ENCODE results near the gene RELT.

DNA sequence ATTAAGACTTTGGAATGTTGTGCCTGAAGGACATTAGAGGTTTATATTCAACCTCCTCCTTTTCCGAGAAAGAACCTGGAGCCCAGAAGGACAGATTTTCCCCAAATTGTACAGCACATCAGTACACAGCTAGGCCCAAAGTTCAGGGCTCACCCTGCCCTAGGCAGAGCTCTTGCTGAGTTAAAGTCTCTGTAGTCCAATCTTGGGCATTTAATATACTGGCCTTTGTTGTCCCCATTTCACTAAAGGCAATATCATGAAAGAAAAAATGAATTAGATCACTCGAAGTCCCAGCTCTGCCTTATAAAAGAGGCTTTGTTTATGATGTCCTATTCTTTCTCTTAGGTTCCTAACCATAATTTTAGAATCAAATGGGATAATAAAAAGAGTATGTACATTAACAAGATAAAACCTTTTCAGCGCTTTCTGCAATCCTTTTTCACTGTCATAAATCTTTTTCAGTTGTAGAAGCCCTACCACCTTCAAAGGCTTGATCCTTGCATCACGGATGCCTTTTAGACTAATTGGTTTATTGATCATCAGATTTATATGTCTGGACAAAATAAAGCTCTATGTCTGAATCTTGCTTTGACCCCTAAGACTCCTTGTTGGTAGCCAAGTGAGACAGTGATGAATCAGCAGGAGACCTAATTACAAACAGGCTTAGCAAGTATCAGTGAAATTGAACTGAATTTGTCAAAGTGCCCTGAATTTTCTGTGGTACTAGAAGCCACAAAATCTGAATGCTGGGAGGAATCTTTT, 39.8 kb downstream of the RELT start:
- TF ChIP-seq, protein P1, sequence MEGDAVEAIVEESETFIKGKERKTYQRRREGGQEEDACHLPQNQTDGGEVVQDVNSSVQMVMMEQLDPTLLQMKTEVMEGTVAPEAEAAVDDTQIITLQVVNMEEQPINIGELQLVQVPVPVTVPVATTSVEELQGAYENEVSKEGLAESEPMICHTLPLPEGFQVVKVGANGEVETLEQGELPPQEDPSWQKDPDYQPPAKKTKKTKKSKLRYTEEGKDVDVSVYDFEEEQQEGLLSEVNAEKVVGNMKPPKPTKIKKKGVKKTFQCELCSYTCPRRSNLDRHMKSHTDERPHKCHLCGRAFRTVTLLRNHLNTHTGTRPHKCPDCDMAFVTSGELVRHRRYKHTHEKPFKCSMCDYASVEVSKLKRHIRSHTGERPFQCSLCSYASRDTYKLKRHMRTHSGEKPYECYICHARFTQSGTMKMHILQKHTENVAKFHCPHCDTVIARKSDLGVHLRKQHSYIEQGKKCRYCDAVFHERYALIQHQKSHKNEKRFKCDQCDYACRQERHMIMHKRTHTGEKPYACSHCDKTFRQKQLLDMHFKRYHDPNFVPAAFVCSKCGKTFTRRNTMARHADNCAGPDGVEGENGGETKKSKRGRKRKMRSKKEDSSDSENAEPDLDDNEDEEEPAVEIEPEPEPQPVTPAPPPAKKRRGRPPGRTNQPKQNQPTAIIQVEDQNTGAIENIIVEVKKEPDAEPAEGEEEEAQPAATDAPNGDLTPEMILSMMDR (conservative IDR thresholded peaks at IDR 0.05; ENCODE audit: low read depth, low read length): no peak
- TF ChIP-seq EZH2 (IDR thresholded peaks at IDR 0.05; ENCODE audit: low read length, unreplicated experiment): no peak
- no peak for TF ChIP-seq EZH2phosphoT487 (IDR thresholded peaks at IDR 0.05; ENCODE audit: borderline replicate concordance, low read length)

Data from PC-3 (cell line).